Endothelial cell of umbilical vein (primary cell): Measurements from ENCODE around the gene MB. TPM values are rescaled to one million over a fixed set of nuclear protein-coding genes. Genes with fewer than 3 reads are reported as not detected.

Source experiments
- BruUV-seq: library from RNA; stranded (reverse); fragments of 400-500 nt; replicated peaks from 2 replicates; lab custom pipeline; 2021; lab: Mats Ljungman, UMichigan
- CTCF ChIA-PET: fragments of 300-600, 350-600 bp; sonication (Branson Sonifier 250); formaldehyde crosslinking; loops from one replicate; lab custom pipeline; 2021; ENCODE audit warnings: antibody characterized with exemption, inconsistent platforms; lab: Charles Lee
- POLR2A ChIA-PET: fragments of 300-600, 350-600 bp; sonication (Branson Sonifier 250); formaldehyde crosslinking; loops from one replicate; lab custom pipeline; 2021; ENCODE audit warnings: antibody characterized with exemption, inconsistent platforms; lab: Charles Lee
- DNase-seq: peaks from one replicate; pipeline ENCODE4 v3.0.0-alpha.2; 2011; ENCODE audit warnings: low read depth, low spot score
- FAIRE-seq: peaks from 2 replicates; lab custom pipeline; 2011; peaks lifted over from hg19 to GRCh38; lab: Jason Lieb, UNC
- H2AFZ ChIP-seq: 2 replicates; pipeline ENCODE4 v1.6.0; 2012; ENCODE audit warnings: low read depth, low read length, control low read depth, inconsistent platforms
- H3K27ac ChIP-seq: 2 replicates; pipeline ENCODE4 v1.5.1; 2011; ENCODE audit warnings: low read depth, mild to moderate bottlenecking, control low read depth, low read length, moderate library complexity; ENCODE audit not compliant: insufficient read depth
- H3K27me3 ChIP-seq, 2 experiments: 2 replicates each; pipeline versions ENCODE4 v1.6.0 to v1.6.1; 2011; ENCODE audit warnings: low read length in 2 of 2, mixed read lengths in 1 of 2; ENCODE audit not compliant: control insufficient read depth in 2 of 2, insufficient read depth in 2 of 2
- H3K36me3 ChIP-seq, 2 experiments: 2 replicates in 1 of 2; 3 replicates in 1 of 2; pipeline ENCODE4 v1.5.1; 2011; ENCODE audit warnings: low read length in 2 of 2, mild to moderate bottlenecking in 1 of 2, moderate library complexity in 1 of 2; ENCODE audit not compliant: control insufficient read depth in 2 of 2, insufficient read depth in 2 of 2; ENCODE audit errors: extremely low read depth in 1 of 2
- H3K4me1 ChIP-seq: 3 replicates; pipeline ENCODE4 v1.5.1; 2011; ENCODE audit warnings: mild to moderate bottlenecking, low read length; ENCODE audit not compliant: control insufficient read depth, insufficient read depth; ENCODE audit errors: extremely low read depth
- H3K4me2 ChIP-seq: 2 replicates; pipeline ENCODE4 v1.6.1; 2011; ENCODE audit warnings: low read length, control low read depth, mixed read lengths; ENCODE audit not compliant: insufficient read depth
- H3K4me3 ChIP-seq, 3 experiments: fragments of 200-600 bp in 1 of 3; sonication (generic), shearing (Covaris generic) in 1 of 3; replicated peaks in 1 of 3; 2 replicates each; pipeline ENCODE4 v1.5.1; 2011 to 2016; ENCODE audit warnings: control low read depth in 3 of 3, low read length in 3 of 3, mild to moderate bottlenecking in 2 of 3, inconsistent platforms in 1 of 3, low read depth in 1 of 3, moderate library complexity in 1 of 3; ENCODE audit not compliant: insufficient read depth in 1 of 3
- H3K79me2 ChIP-seq: 2 replicates; pipeline ENCODE4 v1.6.0; 2012; ENCODE audit warnings: low read length, inconsistent platforms; ENCODE audit not compliant: control insufficient read depth, insufficient read depth
- H3K9ac ChIP-seq: replicated peaks from 2 replicates; pipeline ENCODE3; 2011; ENCODE audit warnings: low read length, control low read depth; ENCODE audit not compliant: insufficient read depth; ENCODE audit errors: extremely low read depth
- H3K9me1 ChIP-seq: replicated peaks from 3 replicates; pipeline ENCODE4 v1.6.0; 2011; ENCODE audit warnings: mild to moderate bottlenecking, low read length; ENCODE audit not compliant: control insufficient read depth, insufficient read depth; ENCODE audit errors: extremely low read depth
- H3K9me3 ChIP-seq: replicated peaks from 2 replicates; pipeline ENCODE4 v1.5.1; 2012; ENCODE audit warnings: low read length, inconsistent platforms; ENCODE audit not compliant: control insufficient read depth, insufficient read depth
- H4K20me1 ChIP-seq: replicated peaks from 2 replicates; pipeline ENCODE3; 2011; ENCODE audit warnings: mild to moderate bottlenecking, low read length; ENCODE audit not compliant: control insufficient read depth, insufficient read depth; ENCODE audit errors: extremely low read depth
- CTCF ChIP-seq, 2 donors: IDR thresholded peaks; 1 replicate in 1 of 2; 2 replicates in 1 of 2; pipeline ENCODE4 v1.5.1; 2011; ENCODE audit warnings: low read length in 2 of 2, mild to moderate bottlenecking in 2 of 2, moderate library complexity in 2 of 2, control low read depth in 1 of 2, inconsistent platforms in 1 of 2, low read depth in 1 of 2; ENCODE audit not compliant: insufficient read depth in 1 of 2; ENCODE audit errors: extremely low read depth in 1 of 2
- EZH2 ChIP-seq: IDR thresholded peaks from 2 replicates; pipeline ENCODE4 v1.6.1; 2012; ENCODE audit warnings: borderline replicate concordance, low read depth, mild to moderate bottlenecking, moderate library complexity, low read length, inconsistent platforms; ENCODE audit not compliant: severe bottlenecking
- FOS ChIP-seq: IDR thresholded peaks from 2 replicates; pipeline ENCODE4 v1.6.1; 2011; ENCODE audit warnings: mild to moderate bottlenecking, low read length, moderate library complexity, borderline replicate concordance; ENCODE audit not compliant: insufficient read depth
- GATA2 ChIP-seq: IDR thresholded peaks from 2 replicates; pipeline ENCODE4 v1.7.0; 2011; ENCODE audit warnings: low read depth, mild to moderate bottlenecking, moderate library complexity, mixed read lengths, low read length; ENCODE audit not compliant: insufficient read length, insufficient read depth
- JUN ChIP-seq: IDR thresholded peaks from 2 replicates; pipeline ENCODE4 v1.6.1; 2011; ENCODE audit warnings: borderline replicate concordance, low read depth; ENCODE audit not compliant: insufficient read length, insufficient read depth
- MAX ChIP-seq: IDR thresholded peaks from 2 replicates; pipeline ENCODE4 v1.6.1; 2011; ENCODE audit not compliant: insufficient read depth, insufficient read length
- MYC ChIP-seq: IDR thresholded peaks from one replicate; pipeline ENCODE4 v1.6.1; 2011; ENCODE audit warnings: mild to moderate bottlenecking, low read depth, low read length
- POLR2AphosphoS5 ChIP-seq: IDR thresholded peaks from 2 replicates; pipeline ENCODE4 v1.6.1; 2012; ENCODE audit warnings: low read depth, mild to moderate bottlenecking, control low read depth, low read length, moderate library complexity; ENCODE audit not compliant: insufficient read depth
- dilution Hi-C: fragments of 300-500 bp; cut with MboI; formaldehyde crosslinking; loops from one replicate; pipeline ENCODE4 v1.15.0; 2019; ENCODE audit warnings: low sequenced_read_pairs; ENCODE audit not compliant: extremely low pct_ligation_motif_present
- intact Hi-C: fragments of 100-400 bp; cut with micrococcal nuclease; formaldehyde crosslinking; loops from one replicate; pipeline ENCODE4 v1.10.0; 2022
- polyA plus RNA-seq, 4 experiments: library from polyadenylated mRNA; depleted of rRNA in 3 of 4; stranded (reverse) in 3 of 4; unstranded in 1 of 4; fragments of >200 nt; gene quantifications; 2 replicates each; pipeline versions ENCODE4 v1.2.1 to v1.2.3, GENCODE V29; 2011 to 2012; ENCODE audit warnings: missing spikeins in 1 of 4
- total RNA-seq: library from RNA; stranded (reverse); gene quantifications from 2 replicates; pipeline ENCODE4 v1.2.3, GENCODE V29; 2021

MB gene
- total and polyA plus RNA-seq, 2 donors (not counting 3 experiments of a cell fraction or from before 2014, with no cell fraction given): not detected

GRCh38 chr22:35653824-35654223 is 36.7 kb upstream of the MB start:
- FAIRE-seq: no peak
- Histone ChIP-seq H3K27ac (no peak overlapping the region), H3K4me3 (no peak overlapping the region), H3K79me2 (no peaks in the 10 kb centered on the region), H3K4me1 (no peaks in the 10 kb centered on the region), H3K4me2 (no peak overlapping the region), H3K9me3 (no peaks in the 10 kb centered on the region), H3K9me1 (no peaks in the 10 kb centered on the region), H2AFZ (no peak overlapping the region), H3K9ac (no peak overlapping the region), H3K27me3 (peaks cover 0 to 7% of the 10 kb centered on the region in 2 experiments), H3K36me3 (no peaks in the 10 kb centered on the region), H4K20me1 (no peaks in the 10 kb centered on the region)
- ChIA-PET POLR2A (no interaction called here), CTCF (no interaction called here)
- no peak for TF ChIP-seq MAX
- TF ChIP-seq GATA2: no peak
- TF ChIP-seq EZH2: no peak
- TF ChIP-seq MYC: no peak
- TF ChIP-seq JUN: no peak
- no peak for TF ChIP-seq CTCF (IDR thresholded peaks at IDR 0.05; ENCODE audit: extremely low read depth in 1 of 2, insufficient read depth in 1 of 2, low read depth in 1 of 2, low read length in 2 of 2)
- DNase-seq: no peak
- dilution Hi-C loops (no loop called here), intact Hi-C loops (no loop called here)
- no TSS peak for BruUV-seq

- DNase-seq (no peak), FAIRE-seq (no peak)
- Histone ChIP-seq H3K4me2 (no peak overlapping the region), H3K27ac (no peak overlapping the region), H3K27me3 (peaks cover 0 to 7% of the 10 kb centered on the region in 2 experiments), H3K9me3 (no peaks in the 10 kb centered on the region), H3K9ac (no peak overlapping the region), H3K79me2 (no peaks in the 10 kb centered on the region), H3K36me3 (no peaks in the 10 kb centered on the region), H2AFZ (no peak overlapping the region), H3K4me1 (peaks cover 8% of the 10 kb centered on the region), H3K4me3 (no peak overlapping the region), H3K9me1 (no peaks in the 10 kb centered on the region), H4K20me1 (no peaks in the 10 kb centered on the region)
- BruUV-seq: no TSS peak
- TF ChIP-seq MAX: no peak
- TF ChIP-seq MYC: no peak
- no peak for TF ChIP-seq GATA2
- no peak for TF ChIP-seq EZH2
- TF ChIP-seq JUN: no peak
- no peak for TF ChIP-seq FOS
- no peak for TF ChIP-seq POLR2AphosphoS5
- intact Hi-C loops (no loop called here), dilution Hi-C loops (no loop called here)
- CTCF ChIA-PET: no interaction called here
- POLR2A ChIA-PET: no interaction called here
Measured at GRCh38 chr22:35651085-35651484, 34.0 kb upstream of the MB start.
